H9 (cell line): ENCODE results near the gene TCF25. TPM values are rescaled to one million over a fixed set of nuclear protein-coding genes. Genes with fewer than 3 reads are reported as not detected.

Experiments used
- DNase-seq: peaks from one replicate; pipeline ENCODE4 v3.0.0-alpha.2; 2017
- H2AFZ ChIP-seq: one replicate; pipeline ENCODE4 v1.6.1; 2013; ENCODE audit warnings: mild to moderate bottlenecking, low read length, control low read depth, moderate library complexity
- H2AK5ac ChIP-seq: 2 replicates; pipeline ENCODE4 v1.6.1; 2013; ENCODE audit warnings: low read length, control low read depth, mixed read lengths; ENCODE audit not compliant: insufficient read length
- H2BK120ac ChIP-seq: one replicate; pipeline ENCODE4 v1.6.1; 2013; ENCODE audit warnings: low read depth, mild to moderate bottlenecking, low read length, control low read depth, inconsistent platforms; ENCODE audit not compliant: poor library complexity, severe bottlenecking
- H2BK12ac ChIP-seq: 2 replicates; pipeline ENCODE4 v1.6.1; 2013; ENCODE audit warnings: low read length, control low read depth, mixed read lengths, low read depth; ENCODE audit not compliant: insufficient read length
- H2BK15ac ChIP-seq: 2 replicates; pipeline ENCODE4 v1.6.1; 2013; ENCODE audit warnings: low read depth, low read length, control low read depth
- H2BK20ac ChIP-seq: one replicate; pipeline ENCODE4 v1.6.1; 2013; ENCODE audit warnings: low read depth, mild to moderate bottlenecking, low read length, control low read depth, inconsistent platforms; ENCODE audit not compliant: poor library complexity, severe bottlenecking
- H2BK5ac ChIP-seq: 2 replicates; pipeline ENCODE4 v1.6.1; 2013; ENCODE audit warnings: low read length, control low read depth, mixed read lengths; ENCODE audit not compliant: insufficient read length
- H3K14ac ChIP-seq: 2 replicates; pipeline ENCODE4 v1.6.1; 2013; ENCODE audit warnings: low read length, control low read depth; ENCODE audit not compliant: insufficient read depth
- H3K18ac ChIP-seq: 2 replicates; pipeline ENCODE4 v1.6.1; 2013; ENCODE audit warnings: low read depth, mild to moderate bottlenecking, mixed read lengths, low read length, control low read depth; ENCODE audit not compliant: insufficient read length
- H3K23ac ChIP-seq: 2 replicates; pipeline ENCODE4 v1.6.1; 2013; ENCODE audit warnings: low read length, control low read depth, mixed read lengths, low read depth; ENCODE audit not compliant: insufficient read length
- H3K23me2 ChIP-seq: 2 replicates; pipeline ENCODE4 v1.6.1; 2013; ENCODE audit warnings: low read depth, mild to moderate bottlenecking, mixed read lengths, low read length, control low read depth; ENCODE audit not compliant: insufficient read length, poor library complexity, severe bottlenecking
- H3K27ac ChIP-seq: 2 replicates; pipeline ENCODE4 v1.5.1; 2013; ENCODE audit warnings: low read length, control low read depth, mixed read lengths, low read depth; ENCODE audit not compliant: insufficient read length
- H3K27me3 ChIP-seq: 2 replicates; pipeline ENCODE4 v1.6.1; 2013; ENCODE audit warnings: low read length, control low read depth, inconsistent platforms; ENCODE audit not compliant: insufficient read depth
- H3K4ac ChIP-seq: 2 replicates; pipeline ENCODE4 v1.6.1; 2013; ENCODE audit warnings: low read depth, mild to moderate bottlenecking, control low read depth, inconsistent platforms, low read length, moderate library complexity
- H3K4me1 ChIP-seq: 2 replicates; pipeline ENCODE4 v1.6.1; 2013; ENCODE audit warnings: low read length, control low read depth, inconsistent platforms; ENCODE audit not compliant: insufficient read depth
- H3K4me2 ChIP-seq: 2 replicates; pipeline ENCODE4 v1.6.1; 2013; ENCODE audit warnings: low read length, control low read depth, mixed read lengths; ENCODE audit not compliant: insufficient read length, insufficient read depth
- H3K56ac ChIP-seq: 2 replicates; pipeline ENCODE4 v1.6.1; 2013; ENCODE audit warnings: low read depth, mild to moderate bottlenecking, mixed read lengths, low read length, control low read depth; ENCODE audit not compliant: insufficient read length
- H3K79me1 ChIP-seq: 2 replicates; pipeline ENCODE4 v1.6.1; 2013; ENCODE audit warnings: low read depth, mild to moderate bottlenecking, moderate library complexity, low read length, control low read depth, inconsistent platforms; ENCODE audit not compliant: insufficient read depth, poor library complexity, severe bottlenecking
- H3K79me2 ChIP-seq: 2 replicates; pipeline ENCODE4 v1.6.1; 2013; ENCODE audit warnings: low read length, control low read depth, inconsistent platforms; ENCODE audit not compliant: insufficient read depth
- H3K9ac ChIP-seq: 2 replicates; pipeline ENCODE4 v1.6.1; 2013; ENCODE audit warnings: low read length, control low read depth, mixed read lengths; ENCODE audit not compliant: insufficient read length; ENCODE audit errors: extremely low read depth
- H3K9me3 ChIP-seq: one replicate; pipeline ENCODE4 v1.6.1; 2013; ENCODE audit warnings: low read depth, low read length, inconsistent platforms; ENCODE audit not compliant: control insufficient read depth
- H3T11ph ChIP-seq: one replicate; pipeline ENCODE4 v1.6.1; 2013; ENCODE audit warnings: mild to moderate bottlenecking, low read length, control low read depth, inconsistent platforms
- H4K20me1 ChIP-seq: one replicate; pipeline ENCODE4 v1.6.1; 2013; ENCODE audit not compliant: control insufficient read depth, insufficient read length, insufficient read depth
- H4K5ac ChIP-seq: 2 replicates; pipeline ENCODE4 v1.6.1; 2013; ENCODE audit warnings: low read depth, mild to moderate bottlenecking, mixed read lengths, low read length, control low read depth; ENCODE audit not compliant: insufficient read length
- H4K8ac ChIP-seq: replicated peaks from 2 replicates; pipeline ENCODE4 v1.6.1; 2013; ENCODE audit warnings: low read length, control low read depth, mixed read lengths, low read depth; ENCODE audit not compliant: insufficient read length
- H4K91ac ChIP-seq: 2 replicates; pipeline ENCODE4 v1.6.1; 2013; ENCODE audit warnings: low read depth, mild to moderate bottlenecking, moderate library complexity, mixed read lengths, low read length, control low read depth; ENCODE audit not compliant: insufficient read length
- H3K27ac Mint-ChIP-seq, 3 experiments: 2 replicates in 2 of 3; 3 replicates in 1 of 3; pipeline ENCODE4 v1.8.0; 2020 to 2021; ENCODE audit warnings: mixed read lengths in 3 of 3, mild to moderate bottlenecking in 1 of 3, moderate library complexity in 1 of 3
- H3K27me3 Mint-ChIP-seq: 2 replicates; pipeline ENCODE4 v1.8.0; 2021; ENCODE audit warnings: low read depth, mild to moderate bottlenecking, moderate library complexity, mixed read lengths
- H3K36me3 Mint-ChIP-seq, 3 experiments: 2 replicates in 2 of 3; 3 replicates in 1 of 3; pipeline ENCODE4 v1.8.0; 2020 to 2021; ENCODE audit warnings: low read depth in 3 of 3, mixed read lengths in 3 of 3; ENCODE audit not compliant: insufficient read depth in 1 of 3
- H3K4me1 Mint-ChIP-seq, 2 experiments: 2 replicates each; pipeline ENCODE4 v1.8.0; 2020; ENCODE audit warnings: mixed read lengths in 2 of 2
- H3K4me3 Mint-ChIP-seq, 2 experiments: 2 replicates in 1 of 2; 3 replicates in 1 of 2; pipeline ENCODE4 v1.8.0; 2020 to 2021; ENCODE audit warnings: mild to moderate bottlenecking in 2 of 2, mixed read lengths in 2 of 2, moderate library complexity in 1 of 2
- H3K9me3 Mint-ChIP-seq, 2 experiments: 2 replicates in 1 of 2; 3 replicates in 1 of 2; pipeline ENCODE4 v1.8.0; 2020; ENCODE audit warnings: mild to moderate bottlenecking in 2 of 2, mixed read lengths in 2 of 2, moderate library complexity in 1 of 2
- CTCF ChIP-seq: fragments of 200-600 bp; sonication (generic); conservative IDR thresholded peaks from 3 replicates; pipeline ENCODE4 v1.8.0; 2021; ENCODE audit warnings: antibody characterized with exemption, mild to moderate bottlenecking
- WGBS: extraction: QIAGEN DNeasy Blood & Tissue Kit; methylation state at CpG from one replicate; pipeline ENCODE4 v1.1.7; 2013; ENCODE audit warnings: missing lambda C conversion rate, low lambda C conversion rate, mixed read lengths; ENCODE audit not compliant: insufficient read length; ENCODE audit errors: extremely low coverage; 5-methylcytosine and 5-hydroxymethylcytosine counted together
- total RNA-seq: library from RNA; stranded (reverse); gene quantifications from 2 replicates; pipeline ENCODE4 v1.2.1, GENCODE V29; 2021

The TCF25 gene
- total RNA-seq, 1 experiment from 2014 or later: 109 TPM

- no peak overlapping the region for H3K23ac ChIP-seq
- peaks cover 4% of the 10 kb centered on the region for H4K20me1 ChIP-seq
- H2BK12ac ChIP-seq: no peak overlapping the region
- no peaks in the 10 kb centered on the region for H3K27me3 ChIP-seq
- H3K18ac ChIP-seq: no peak overlapping the region
- H2BK5ac ChIP-seq: no peak overlapping the region
- no peaks in the 10 kb centered on the region for H3K79me2 ChIP-seq
- H4K8ac ChIP-seq: no peak overlapping the region
- no peak overlapping the region for H4K5ac ChIP-seq
- H3K56ac ChIP-seq: no peak overlapping the region
- H3T11ph ChIP-seq: no peak overlapping the region
- H3K14ac ChIP-seq: no peak overlapping the region
- 0 out of 5 replicates have a peak, but pooled peaks cover 0 to 2% of the 10 kb centered on the region in 2 experiments for H3K9me3 Mint-ChIP-seq
- no peak for TF ChIP-seq CTCF
- no peak for DNase-seq
- no CpG with 5 or more reads among the region's 17 CpGs for WGBS
- H3K9me3 ChIP-seq: no peaks in the 10 kb centered on the region
- no peak overlapping the region for H3K4ac ChIP-seq
- peaks cover 9 to 19% (median 14%) of the 10 kb centered on the region in 3 experiments for H3K36me3 Mint-ChIP-seq
- H2BK20ac ChIP-seq: no peak overlapping the region
- H2AFZ ChIP-seq: no peak overlapping the region
- H3K27ac ChIP-seq: no peak overlapping the region
- H3K9ac ChIP-seq: no peak overlapping the region
- no peak overlapping the region for H3K4me2 ChIP-seq
- H3K4me1 ChIP-seq: no peaks in the 10 kb centered on the region; the same call in 1 of the 2 replicates
- no peak overlapping the region for H2BK120ac ChIP-seq
- no peaks in the 10 kb centered on the region for H3K23me2 ChIP-seq
- no peak overlapping the region for H2AK5ac ChIP-seq
- no peak overlapping the region for H2BK15ac ChIP-seq
- no peak overlapping the region for H3K27ac Mint-ChIP-seq
- no peak overlapping the region for H4K91ac ChIP-seq
- no peaks in the 10 kb centered on the region for H3K79me1 ChIP-seq
- H3K4me3 Mint-ChIP-seq: no peak overlapping the region
- H3K4me1 Mint-ChIP-seq: peaks cover 9 to 12% of the 10 kb centered on the region in 2 experiments
- peaks cover 2% of the 10 kb centered on the region; the same call in 1 of the 2 replicates for H3K27me3 Mint-ChIP-seq
These were observed 36.3 kb upstream of the TCF25 start for GRCh38 chr16:89837014-89837546.
